Trophoblast cell (in vitro differentiated cells and primary cell): Measurements from ENCODE around the gene FLT3. TPM values are rescaled to one million over a fixed set of nuclear protein-coding genes. Genes with fewer than 3 reads are reported as not detected.
"Not testable (repeated sequence)": the region's sequence is repeated elsewhere in the genome, so short reads cannot be mapped to it uniquely, and the experiment has no call there.

Experiments
- DNase-seq, 2 donors: peaks; one replicate each; pipeline ENCODE4 v3.0.0-alpha.2; 2016
- H2AFZ ChIP-seq: 2 replicates; pipeline ENCODE4 v1.6.1; 2013; ENCODE audit warnings: low read length, moderate library complexity, mild to moderate bottlenecking; ENCODE audit not compliant: insufficient read depth, poor library complexity
- H2AK5ac ChIP-seq: 2 replicates; pipeline ENCODE4 v1.6.1; 2013; ENCODE audit warnings: mild to moderate bottlenecking, low read length
- H2BK120ac ChIP-seq: 2 replicates; pipeline ENCODE4 v1.6.1; 2013; ENCODE audit warnings: low read length, mild to moderate bottlenecking, moderate library complexity; ENCODE audit not compliant: insufficient read depth, poor library complexity
- H2BK12ac ChIP-seq: 2 replicates; pipeline ENCODE4 v1.6.1; 2013; ENCODE audit warnings: mild to moderate bottlenecking, low read length, moderate library complexity
- H2BK5ac ChIP-seq: 2 replicates; pipeline ENCODE4 v1.6.1; 2013; ENCODE audit warnings: low read length, low read depth, moderate library complexity, mild to moderate bottlenecking; ENCODE audit not compliant: poor library complexity
- H3K14ac ChIP-seq: 2 replicates; pipeline ENCODE4 v1.6.1; 2013; ENCODE audit warnings: mild to moderate bottlenecking, low read length
- H3K18ac ChIP-seq: 2 replicates; pipeline ENCODE4 v1.6.1; 2013; ENCODE audit warnings: mild to moderate bottlenecking, low read length
- H3K23ac ChIP-seq: 2 replicates; pipeline ENCODE4 v1.6.1; 2013; ENCODE audit warnings: low read length
- H3K27ac ChIP-seq: 2 replicates; pipeline ENCODE4 v1.5.1; 2013; ENCODE audit warnings: low read depth, mild to moderate bottlenecking, inconsistent platforms, low read length, moderate library complexity
- H3K27me3 ChIP-seq: 2 replicates; pipeline ENCODE4 v1.6.1; 2013; ENCODE audit warnings: inconsistent platforms, mild to moderate bottlenecking, low read length, moderate library complexity; ENCODE audit not compliant: insufficient read depth
- H3K36me3 ChIP-seq, 2 experiments: 1 replicate in 1 of 2; 2 replicates in 1 of 2; pipeline ENCODE4 v1.6.1; 2013; ENCODE audit warnings: low read length in 2 of 2, mild to moderate bottlenecking in 2 of 2, moderate library complexity in 1 of 2; ENCODE audit not compliant: insufficient read depth in 2 of 2, control insufficient read depth in 1 of 2
- H3K4ac ChIP-seq: 2 replicates; pipeline ENCODE4 v1.6.1; 2013; ENCODE audit warnings: low read depth, mild to moderate bottlenecking, low read length, moderate library complexity
- H3K4me1 ChIP-seq, 2 experiments: 1 replicate in 1 of 2; 2 replicates in 1 of 2; pipeline ENCODE4 v1.6.1; 2013; ENCODE audit warnings: low read length in 2 of 2, mild to moderate bottlenecking in 2 of 2, moderate library complexity in 1 of 2; ENCODE audit not compliant: insufficient read depth in 2 of 2, control insufficient read depth in 1 of 2
- H3K4me2 ChIP-seq: 2 replicates; pipeline ENCODE4 v1.6.1; 2013; ENCODE audit warnings: inconsistent platforms, mild to moderate bottlenecking, low read length, moderate library complexity
- H3K4me3 ChIP-seq: 2 replicates; pipeline ENCODE4 v1.5.1; 2013; ENCODE audit warnings: mild to moderate bottlenecking, low read depth, low read length, inconsistent platforms
- H3K79me1 ChIP-seq: one replicate; pipeline ENCODE4 v1.6.1; 2013; ENCODE audit warnings: low read length
- H3K79me2 ChIP-seq: 2 replicates; pipeline ENCODE4 v1.6.1; 2013; ENCODE audit warnings: low read length, mild to moderate bottlenecking; ENCODE audit not compliant: control insufficient read depth, insufficient read depth, poor library complexity
- H3K9ac ChIP-seq: 2 replicates; pipeline ENCODE4 v1.6.1; 2013; ENCODE audit warnings: mild to moderate bottlenecking, low read length
- H3K9me3 ChIP-seq: 2 replicates; pipeline ENCODE4 v1.6.1; 2013; ENCODE audit warnings: low read depth, mild to moderate bottlenecking, control low read depth, inconsistent platforms, low read length; ENCODE audit not compliant: insufficient read depth
- H4K12ac ChIP-seq: 2 replicates; pipeline ENCODE4 v1.6.1; 2013; ENCODE audit warnings: low read depth, mild to moderate bottlenecking, low read length, moderate library complexity
- H4K8ac ChIP-seq: 2 replicates; pipeline ENCODE4 v1.6.1; 2013; ENCODE audit warnings: low read depth, mild to moderate bottlenecking, low read length, moderate library complexity
- H4K91ac ChIP-seq: one replicate; pipeline ENCODE4 v1.6.1; 2013; ENCODE audit warnings: low read depth, mild to moderate bottlenecking, low read length, moderate library complexity
- WGBS: extraction: QIAGEN DNeasy Blood & Tissue Kit; methylation state at CpG from one replicate; pipeline ENCODE4 v1.1.7; 2013; ENCODE audit warnings: missing lambda C conversion rate; ENCODE audit not compliant: insufficient read length, insufficient coverage; ENCODE audit errors: extremely low coverage; 5-methylcytosine and 5-hydroxymethylcytosine counted together
- polyA plus RNA-seq: library from polyadenylated mRNA; stranded (reverse); fragments of 200-250 nt; gene quantifications from 2 replicates; pipeline ENCODE4 v1.2.3, GENCODE V29; 2013

FLT3 gene
- 0.01 and 0.03 TPM in 2 replicates for polyA plus RNA-seq

GRCh38 chr13:28100150-28101121, at the start of gene FLT3:
Gene FLT3 (minus strand): TSS chr13:28100576. CDS start chr13:28100510, 66 bp downstream.
- Histone ChIP-seq H3K18ac (no peak within 1 kb of the TSS), H3K4me1 (peaks cover 8 to 11% of the 10 kb centered on the region in 2 experiments), H4K91ac (no peak within 1 kb of the TSS), H2AK5ac (no peak within 1 kb of the TSS), H4K8ac (no peak within 1 kb of the TSS), H4K12ac (no peak within 1 kb of the TSS), H2BK120ac (no peak within 1 kb of the TSS), H3K9me3 (peaks cover 2% of the 10 kb centered on the region), H2BK5ac (no peak within 1 kb of the TSS), H2AFZ (peak within 1 kb of the TSS; percentile 3), H3K9ac (no peak within 1 kb of the TSS), H3K4me3 (peak within 1 kb of the TSS; percentile 66), H3K4me2 (peak within 1 kb of the TSS; percentile 73), H3K23ac (no peak within 1 kb of the TSS), H2BK12ac (no peak within 1 kb of the TSS), H3K79me1 (no peaks in the 10 kb centered on the region), H3K36me3 (no peaks in the 10 kb centered on the region), H3K27me3 (peaks cover 28% of the 10 kb centered on the region), H3K79me2 (no peaks in the 10 kb centered on the region), H3K4ac (no peak within 1 kb of the TSS), H3K14ac (no peak within 1 kb of the TSS), H3K27ac (no peak within 1 kb of the TSS)
- DNase-seq, result peak in 1 of 2 donors; percentile 12
- no CpG with 5 or more reads among the region's 106 CpGs for WGBS

GRCh38 chr13:28147495-28147894, 47.1 kb upstream of the FLT3 start:
- Histone ChIP-seq H3K79me2 (peaks cover 8% of the 10 kb centered on the region), H2BK120ac (no peak overlapping the region), H3K18ac (no peak overlapping the region), H3K9ac (no peak overlapping the region), H4K91ac (no peak overlapping the region), H3K27ac (no peak overlapping the region), H2AFZ (no peak overlapping the region), H3K27me3 (no peaks in the 10 kb centered on the region), H3K4me1 (no peaks in the 10 kb centered on the region), H3K4me2 (no peak overlapping the region), H4K8ac (no peak overlapping the region), H4K12ac (no peak overlapping the region), H3K4ac (no peak overlapping the region), H3K9me3 (no peaks in the 10 kb centered on the region), H2BK5ac (no peak overlapping the region), H3K36me3 (no peaks in the 10 kb centered on the region), H3K4me3 (no peak overlapping the region), H3K79me1 (no peaks in the 10 kb centered on the region), H3K23ac (no peak overlapping the region), H2AK5ac (no peak overlapping the region), H3K14ac (no peak overlapping the region), H2BK12ac (no peak overlapping the region)
- WGBS, result no CpG with 5 or more reads among the region's 1 CpG
- DNase-seq, result no peak

GRCh38 chr13:28145049-28145448, 44.7 kb upstream of the FLT3 start:
- no peak overlapping the region for H3K4me3 ChIP-seq

GRCh38 chr13:28141542-28141941, 41.2 kb upstream of the FLT3 start:
- H4K8ac ChIP-seq, H3K27me3 ChIP-seq, H2AFZ ChIP-seq, H3K4me2 ChIP-seq, H2BK12ac ChIP-seq, H3K4me3 ChIP-seq, H2AK5ac ChIP-seq, H4K12ac ChIP-seq, H2BK5ac ChIP-seq, H3K27ac ChIP-seq, H4K91ac ChIP-seq, H3K18ac ChIP-seq, H2BK120ac ChIP-seq, H3K14ac ChIP-seq, DNase-seq, H3K36me3 ChIP-seq, H3K9ac ChIP-seq, H3K4me1 ChIP-seq, H3K9me3 ChIP-seq, H3K23ac ChIP-seq: not testable (repeated sequence)
- H3K4ac ChIP-seq, result peak overlapping the region; percentile 88
- no CpG with 5 or more reads among the region's 10 CpGs for WGBS
- peaks cover 21% of the 10 kb centered on the region for H3K79me2 ChIP-seq
- H3K79me1 ChIP-seq, result peaks cover 10% of the 10 kb centered on the region

More at GRCh38 chr13:28145049-28145448, 44.7 kb upstream of the FLT3 start:
- Histone ChIP-seq H3K9me3 (no peaks in the 10 kb centered on the region), H3K79me1 (no peaks in the 10 kb centered on the region), H4K8ac (no peak overlapping the region), H2AFZ (no peak overlapping the region), H3K4me1 (peaks cover 2 to 3% of the 10 kb centered on the region in 2 experiments), H3K4me2 (no peak overlapping the region), H2BK120ac (no peak overlapping the region), H3K27me3 (no peaks in the 10 kb centered on the region), H3K4ac (peak overlapping the region; percentile 88), H3K27ac (no peak overlapping the region), H4K12ac (no peak overlapping the region), H3K79me2 (peaks cover 11% of the 10 kb centered on the region), H3K23ac (no peak overlapping the region), H3K36me3 (no peaks in the 10 kb centered on the region), H4K91ac (no peak overlapping the region), H3K14ac (no peak overlapping the region), H3K18ac (peak overlapping the region; percentile 59), H3K9ac (no peak overlapping the region), H2BK12ac (no peak overlapping the region), H2AK5ac (no peak overlapping the region), H2BK5ac (no peak overlapping the region)
- no CpG with 5 or more reads among the region's 6 CpGs for WGBS
- DNase-seq, result no peak
